Astrocyte (in vitro differentiated cells and primary cell): ENCODE measurements around the gene TDRD12.

Experiments
- CTCF ChIP-seq: IDR thresholded peaks from 2 replicates; pipeline ENCODE4 v1.5.1; 2011; ENCODE audit warnings: low read depth, mild to moderate bottlenecking, inconsistent platforms, low read length, moderate library complexity; ENCODE audit not compliant: insufficient read depth
- EZH2 ChIP-seq: IDR thresholded peaks from 2 replicates; pipeline ENCODE4 v1.6.1; 2012; ENCODE audit warnings: mild to moderate bottlenecking, low read length, inconsistent platforms; ENCODE audit not compliant: insufficient read depth

DNA sequence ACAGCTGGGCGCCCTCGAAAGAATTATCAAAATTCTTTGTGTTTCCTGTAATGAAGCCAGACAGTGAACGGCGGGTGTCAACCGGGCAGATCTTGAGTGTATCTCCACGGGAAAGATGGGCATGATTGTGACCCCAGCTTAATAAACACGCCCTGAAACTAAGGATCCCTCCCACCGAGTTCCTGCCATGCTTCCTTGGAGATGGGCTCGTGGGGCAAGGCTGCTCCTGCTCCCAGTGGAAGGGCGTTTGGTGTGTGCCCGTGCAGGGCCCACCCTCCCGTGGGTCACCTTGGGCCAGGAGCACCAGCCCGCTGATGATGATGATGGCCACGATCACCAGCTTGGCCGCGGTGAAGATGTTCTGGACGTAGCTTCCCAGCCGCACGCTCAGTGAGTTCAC is 142.6 kb downstream of the TDRD12 start:
- no peak for TF ChIP-seq CTCF
- TF ChIP-seq EZH2: no peak
